ENCODE data around the gene PDS5A.
"Not testable (repeated sequence)": the region's sequence is repeated elsewhere in the genome, so short reads cannot be mapped to it uniquely, and the experiment has no call there.

The PDS5A gene

GRCh38 chr4:39978378-39978775 lies 666 bp upstream of the PDS5A start:
- peaks cover 21% of the 10 kb centered on the region for H3K36me3 Mint-ChIP-seq
- peak overlapping the region; percentile 88 for H3K4me3 Mint-ChIP-seq
- H3K4me1 Mint-ChIP-seq, result peaks cover 38% of the 10 kb centered on the region
- peak overlapping the region; percentile 94 for H3K27ac Mint-ChIP-seq
- CTCF ChIA-PET, result interaction anchor here (0.6 to 1.8 kb wide), 9 partner anchors 10 to 509 kb away, joined by 3 to 8 read pairs (median 3); partner anchors contain the start of gene UBE2K
- no peaks in the 10 kb centered on the region for H3K27me3 Mint-ChIP-seq
- DNase-seq, result no peak
- no peaks in the 10 kb centered on the region for H3K9me3 Mint-ChIP-seq

GRCh38 chr4:39976945-39977488 lies 694 bp downstream of the PDS5A start:
- H3K27ac Mint-ChIP-seq, result peak overlapping the region; percentile 75
- DNase-seq, result peak; percentile 66

GRCh38 chr4:39976141-39976944 lies 1.4 kb downstream of the PDS5A start:
- no peaks in the 10 kb centered on the region for H3K27me3 Mint-ChIP-seq
- H3K36me3 Mint-ChIP-seq, result peaks cover 26% of the 10 kb centered on the region
- H3K4me1 Mint-ChIP-seq, result peaks cover 44% of the 10 kb centered on the region
- CTCF ChIA-PET, result interaction anchor here (0.7 to 3.5 kb wide), 6 partner anchors 11 to 507 kb away, joined by 3 to 12 read pairs (median 4); partner anchors contain the start of gene UBE2K
- DNase-seq, result peak; percentile 79
- H3K27ac Mint-ChIP-seq, result peak overlapping the region; percentile 75
- H3K4me3 Mint-ChIP-seq, result peak overlapping the region; percentile 90
- H3K9me3 Mint-ChIP-seq, result no peaks in the 10 kb centered on the region

More at GRCh38 chr4:39976945-39977488, 694 bp downstream of the PDS5A start:
- no peaks in the 10 kb centered on the region for H3K27me3 Mint-ChIP-seq
- H3K9me3 Mint-ChIP-seq, result no peaks in the 10 kb centered on the region
- H3K36me3 Mint-ChIP-seq, result peaks cover 26% of the 10 kb centered on the region
- peaks cover 43% of the 10 kb centered on the region for H3K4me1 Mint-ChIP-seq
- CTCF ChIA-PET, result no interaction called here
- H3K4me3 Mint-ChIP-seq, result peak overlapping the region; percentile 90

- peak overlapping the region; percentile 1 for H3K27ac Mint-ChIP-seq
- H3K9me3 Mint-ChIP-seq, result no peaks in the 10 kb centered on the region
- H3K36me3 Mint-ChIP-seq, result peaks cover 31% of the 10 kb centered on the region
- DNase-seq, result no peak
- H3K27me3 Mint-ChIP-seq, result no peaks in the 10 kb centered on the region
- peak overlapping the region; percentile 90 for H3K4me3 Mint-ChIP-seq
- H3K4me1 Mint-ChIP-seq, result peaks cover 50% of the 10 kb centered on the region
- CTCF ChIA-PET, result interaction anchor here (0.7 to 3.5 kb wide), 7 partner anchors 11 to 506 kb away, joined by 3 to 12 read pairs (median 3); partner anchors contain the start of gene UBE2K
Observed at GRCh38 chr4:39975488-39976089, 2.1 kb downstream of the PDS5A start.

- not testable (repeated sequence) for H3K4me3 Mint-ChIP-seq, DNase-seq, H3K9me3 Mint-ChIP-seq, H3K27me3 Mint-ChIP-seq, H3K27ac Mint-ChIP-seq
- Mint-ChIP-seq H3K36me3 (peaks cover 39% of the 10 kb centered on the region), H3K4me1 (peaks cover 51% of the 10 kb centered on the region)
- CTCF ChIA-PET, result interaction anchor here (0.6 to 3.5 kb wide), 3 partner anchors 92 to 504 kb away, joined by 3 to 12 read pairs (median 4); no protein-coding TSS in a partner anchor
Observed at GRCh38 chr4:39973052-39973451, 4.7 kb downstream of the PDS5A start.

- peak overlapping the region; percentile 42 for H3K27ac Mint-ChIP-seq
- H3K4me1 Mint-ChIP-seq, result peaks cover 48% of the 10 kb centered on the region
- no peak for DNase-seq
- no peaks in the 10 kb centered on the region for H3K27me3 Mint-ChIP-seq
- H3K4me3 Mint-ChIP-seq, result no peak overlapping the region
- H3K36me3 Mint-ChIP-seq, result peaks cover 36% of the 10 kb centered on the region
- CTCF ChIA-PET, result no interaction called here
- H3K9me3 Mint-ChIP-seq, result no peaks in the 10 kb centered on the region
Observed at GRCh38 chr4:39970671-39971640, 6.8 kb downstream of the PDS5A start.

- Mint-ChIP-seq H3K9me3 (no peaks in the 10 kb centered on the region), H3K27ac (no peak overlapping the region), H3K36me3 (peaks cover 24% of the 10 kb centered on the region), H3K4me1 (peaks cover 27% of the 10 kb centered on the region), H3K27me3 (no peaks in the 10 kb centered on the region), H3K4me3 (no peak overlapping the region)
- CTCF ChIA-PET, result interaction anchor here (0.6 kb wide), 1 partner anchor 12 kb away, joined by 3 read pairs; no protein-coding TSS in a partner anchor
- no peak for DNase-seq
Observed at GRCh38 chr4:39963656-39964055, 14.1 kb downstream of the PDS5A start.

GRCh38 chr4:39961311-39961877 lies 16.3 kb downstream of the PDS5A start:
- DNase-seq, result no peak
- H3K4me1 Mint-ChIP-seq, result peaks cover 28% of the 10 kb centered on the region

GRCh38 chr4:39950861-39951481 lies 26.7 kb downstream of the PDS5A start:
- peaks cover 18% of the 10 kb centered on the region for H3K36me3 Mint-ChIP-seq
- no peak for DNase-seq
- CTCF ChIA-PET, result no interaction called here
- peaks cover 20% of the 10 kb centered on the region for H3K4me1 Mint-ChIP-seq
- H3K4me3 Mint-ChIP-seq, result no peak overlapping the region
- no peaks in the 10 kb centered on the region for H3K9me3 Mint-ChIP-seq
- no peaks in the 10 kb centered on the region for H3K27me3 Mint-ChIP-seq
- peak overlapping the region; percentile 55 for H3K27ac Mint-ChIP-seq

More at GRCh38 chr4:39961311-39961877, 16.3 kb downstream of the PDS5A start:
- Mint-ChIP-seq H3K36me3 (peaks cover 26% of the 10 kb centered on the region), H3K4me3 (no peak overlapping the region), H3K27ac (no peak overlapping the region), H3K9me3 (no peaks in the 10 kb centered on the region), H3K27me3 (no peaks in the 10 kb centered on the region)
- CTCF ChIA-PET, result no interaction called here

- peaks cover 20% of the 10 kb centered on the region for H3K4me1 Mint-ChIP-seq
- peaks cover 10% of the 10 kb centered on the region for H3K36me3 Mint-ChIP-seq
- DNase-seq, result no peak
- CTCF ChIA-PET, result no interaction called here
- H3K27ac Mint-ChIP-seq, result no peak overlapping the region
- H3K4me3 Mint-ChIP-seq, result no peak overlapping the region
- H3K9me3 Mint-ChIP-seq, result no peaks in the 10 kb centered on the region
- H3K27me3 Mint-ChIP-seq, result no peaks in the 10 kb centered on the region
Observed at GRCh38 chr4:39947963-39948362, 29.7 kb downstream of the PDS5A start.

GRCh38 chr4:39947417-39947816 lies 30.3 kb downstream of the PDS5A start:
- Mint-ChIP-seq H3K36me3 (peaks cover 10% of the 10 kb centered on the region), H3K9me3 (no peaks in the 10 kb centered on the region), H3K27me3 (no peaks in the 10 kb centered on the region), H3K4me1 (peaks cover 22% of the 10 kb centered on the region), H3K4me3 (no peak overlapping the region), H3K27ac (peak overlapping the region; percentile 38)
- CTCF ChIA-PET, result no interaction called here
- DNase-seq, result no peak

GRCh38 chr4:39944245-39944644 lies 33.5 kb downstream of the PDS5A start:
- Mint-ChIP-seq H3K36me3 (peaks cover 11% of the 10 kb centered on the region), H3K4me1 (peaks cover 23% of the 10 kb centered on the region)
- H3K27me3 Mint-ChIP-seq, CTCF ChIA-PET, H3K27ac Mint-ChIP-seq, H3K9me3 Mint-ChIP-seq, H3K4me3 Mint-ChIP-seq, DNase-seq: not testable (repeated sequence)

- CTCF ChIA-PET, result no interaction called here
- DNase-seq, result no peak
- Mint-ChIP-seq H3K4me1 (peaks cover 28% of the 10 kb centered on the region), H3K27me3 (no peaks in the 10 kb centered on the region), H3K27ac (no peak overlapping the region), H3K4me3 (no peak overlapping the region), H3K9me3 (no peaks in the 10 kb centered on the region), H3K36me3 (peaks cover 16% of the 10 kb centered on the region)
Observed at GRCh38 chr4:39942507-39942906, 35.2 kb downstream of the PDS5A start.

All from activated naive CD4-positive, alpha-beta T cell treated with anti-CD3 and anti-CD28 coated beads, Interleukin-2, amount 10 ng/mL, durations not matched to agents 7 days and 5 days (primary cell).